Neural progenitor cell (in vitro differentiated cells): Measurements from ENCODE around the gene RNGTT.

Experiments
- CTCF ChIP-seq: fragments of 200-600 bp; sonication (generic); IDR thresholded peaks from 2 replicates; pipeline ENCODE4 v1.5.1; 2017; ENCODE audit warnings: antibody characterized with exemption, mild to moderate bottlenecking
- EZH2phosphoT487 ChIP-seq: fragments of 200-600 bp; sonication (generic); IDR thresholded peaks from 2 replicates; pipeline ENCODE4 v1.6.1; 2017; ENCODE audit warnings: antibody characterized with exemption

- TF ChIP-seq EZH2phosphoT487 (no peak), CTCF (no peak)
Observed at GRCh38 chr6:88972504-88973423, 9.3 kb upstream of the RNGTT start.
